ENCODE data around the gene SCUBE3.

The SCUBE3 gene

GRCh38 chr6:35236223-35236622, 22.5 kb downstream of the SCUBE3 start:
- Histone ChIP-seq H3K27ac (replicated peaks) (no peak overlapping the region), H3K27me3 (ENCODE audit: insufficient read depth, poor library complexity, severe bottlenecking) (no peaks in the 10 kb centered on the region), H3K4me3 (replicated peaks; ENCODE audit: insufficient read depth, low read length) (no peak overlapping the region)
- no peak for DNase-seq (ENCODE audit: low read depth in 1 of 2, low spot score in 1 of 2)
- no peak for TF ChIP-seq CTCF (IDR thresholded peaks at IDR 0.05; ENCODE audit: insufficient read depth, low read length)
- no peak for TF ChIP-seq GABPA (IDR thresholded peaks at IDR 0.05; ENCODE audit: low read depth)
- TF ChIP-seq POLR2AphosphoS5 (IDR thresholded peaks at IDR 0.05; ENCODE audit: low read depth), result no peak
- TF ChIP-seq SPI1 (IDR thresholded peaks at IDR 0.05; ENCODE audit: borderline replicate concordance, low read depth), result no peak
- TF ChIP-seq REST (IDR thresholded peaks at IDR 0.05; ENCODE audit: insufficient replicate concordance, low read depth), result no peak

GRCh38 chr6:35237476-35237875, 23.7 kb downstream of the SCUBE3 start:
- no peak for TF ChIP-seq SPI1 (IDR thresholded peaks at IDR 0.05; ENCODE audit: borderline replicate concordance, low read depth)
- TF ChIP-seq GABPA (IDR thresholded peaks at IDR 0.05; ENCODE audit: low read depth), result no peak
- no peak for TF ChIP-seq REST (IDR thresholded peaks at IDR 0.05; ENCODE audit: insufficient replicate concordance, low read depth)
- TF ChIP-seq POLR2AphosphoS5 (IDR thresholded peaks at IDR 0.05; ENCODE audit: low read depth), result no peak
- TF ChIP-seq CTCF (IDR thresholded peaks at IDR 0.05; ENCODE audit: insufficient read depth, low read length), result no peak
- no peak overlapping the region for H3K4me3 ChIP-seq (replicated peaks; ENCODE audit: insufficient read depth, low read length)
- no peak for DNase-seq (ENCODE audit: low read depth in 1 of 2, low spot score in 1 of 2)
- H3K27me3 ChIP-seq (ENCODE audit: insufficient read depth, poor library complexity, severe bottlenecking), result no peaks in the 10 kb centered on the region
- H3K27ac ChIP-seq (replicated peaks), result no peak overlapping the region

- Histone ChIP-seq H3K27ac (replicated peaks) (no peak overlapping the region), H3K4me3 (replicated peaks; ENCODE audit: insufficient read depth, low read length) (no peak overlapping the region), H3K27me3 (ENCODE audit: insufficient read depth, poor library complexity, severe bottlenecking) (no peaks in the 10 kb centered on the region)
- no peak for DNase-seq (ENCODE audit: low read depth in 1 of 2, low spot score in 1 of 2)
- TF ChIP-seq REST (IDR thresholded peaks at IDR 0.05; ENCODE audit: insufficient replicate concordance, low read depth) (no peak), CTCF (IDR thresholded peaks at IDR 0.05; ENCODE audit: insufficient read depth, low read length) (no peak)
Observed at GRCh38 chr6:35238843-35239289, 25.1 kb downstream of the SCUBE3 start.

Data from HL-60 (cell line).